Measurements from ENCODE around the gene GRIK1.

Gene GRIK1

GRCh38 chr21:29546071-29546470 is 393.7 kb downstream of the GRIK1 start:
- H3K36me3 ChIP-seq (ENCODE audit: insufficient read depth, low read length) = no peaks in the 10 kb centered on the region
- H3K4me1 ChIP-seq (ENCODE audit: insufficient read depth, low read length) = no peaks in the 10 kb centered on the region
- no peak overlapping the region for H3K9ac ChIP-seq (ENCODE audit: low read depth, low read length)
- H3K9me3 ChIP-seq (ENCODE audit: control insufficient read depth, insufficient read depth, low read length) = no peaks in the 10 kb centered on the region

DNA sequence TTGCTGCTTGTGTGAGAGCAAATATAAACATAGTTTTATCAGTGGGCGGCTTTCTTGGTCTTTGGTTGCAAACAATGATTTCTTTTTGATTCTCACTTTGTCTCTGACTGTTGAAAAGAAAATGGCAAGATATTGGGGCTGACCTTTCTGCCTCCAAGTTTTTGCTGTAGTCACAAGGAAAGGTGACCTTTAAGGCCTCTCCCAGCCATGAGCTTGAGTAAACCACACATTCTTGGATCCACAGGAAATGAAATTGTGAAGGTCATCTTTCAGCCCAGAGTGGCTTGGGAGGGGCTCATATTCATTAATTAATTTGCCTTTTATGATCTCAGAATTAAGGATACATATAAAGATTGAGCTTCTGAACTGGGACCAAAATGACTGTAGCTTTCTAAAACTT is 399.5 kb downstream of the GRIK1 start:
- Histone ChIP-seq H3K36me3 (ENCODE audit: insufficient read depth, low read length) (no peaks in the 10 kb centered on the region), H3K4me1 (ENCODE audit: insufficient read depth, low read length) (no peaks in the 10 kb centered on the region), H3K9me3 (ENCODE audit: control insufficient read depth, insufficient read depth, low read length) (no peaks in the 10 kb centered on the region), H3K9ac (ENCODE audit: low read depth, low read length) (no peak overlapping the region)

- Histone ChIP-seq H3K36me3 (ENCODE audit: insufficient read depth, low read length) (no peaks in the 10 kb centered on the region), H3K9me3 (ENCODE audit: control insufficient read depth, insufficient read depth, low read length) (no peaks in the 10 kb centered on the region), H3K4me1 (ENCODE audit: insufficient read depth, low read length) (no peaks in the 10 kb centered on the region), H3K9ac (ENCODE audit: low read depth, low read length) (no peak overlapping the region)
These were observed 401.7 kb downstream of the GRIK1 start for GRCh38 chr21:29538115-29538514.

- Histone ChIP-seq H3K9me3 (ENCODE audit: control insufficient read depth, insufficient read depth, low read length) (no peaks in the 10 kb centered on the region), H3K4me1 (ENCODE audit: insufficient read depth, low read length) (no peaks in the 10 kb centered on the region), H3K36me3 (ENCODE audit: insufficient read depth, low read length) (no peaks in the 10 kb centered on the region), H3K9ac (ENCODE audit: low read depth, low read length) (no peak overlapping the region)
These were observed 405.3 kb downstream of the GRIK1 start for GRCh38 chr21:29534448-29534847.

GRCh38 chr21:29529139-29529538 is 410.7 kb downstream of the GRIK1 start:
- no peak overlapping the region for H3K9ac ChIP-seq (ENCODE audit: low read depth, low read length)
- no peaks in the 10 kb centered on the region for H3K36me3 ChIP-seq (ENCODE audit: insufficient read depth, low read length)
- H3K9me3 ChIP-seq (ENCODE audit: control insufficient read depth, insufficient read depth, low read length) = no peaks in the 10 kb centered on the region
- no peaks in the 10 kb centered on the region for H3K4me1 ChIP-seq (ENCODE audit: insufficient read depth, low read length)

DNA sequence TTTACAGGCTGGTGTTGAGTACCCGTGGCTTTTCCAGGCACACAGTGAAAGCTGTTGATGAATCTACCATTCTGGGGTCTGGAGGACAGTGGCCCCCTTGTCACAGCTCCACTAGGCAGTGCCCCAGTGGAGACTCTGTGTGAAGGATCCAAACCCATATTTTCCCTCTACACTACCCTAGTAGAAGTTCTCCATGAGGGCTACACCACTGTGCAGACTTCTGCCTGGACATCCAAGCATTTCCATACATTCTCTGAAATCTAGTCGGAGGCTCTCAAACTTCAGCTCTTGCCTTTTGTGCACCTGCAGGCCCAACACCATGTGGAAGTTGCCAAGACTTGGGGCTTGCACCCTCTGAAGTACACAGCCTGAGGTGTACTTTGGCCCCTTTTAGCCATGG is 413.3 kb downstream of the GRIK1 start:
- H3K4me1 ChIP-seq (ENCODE audit: insufficient read depth, low read length) = no peaks in the 10 kb centered on the region
- H3K36me3 ChIP-seq (ENCODE audit: insufficient read depth, low read length) = no peaks in the 10 kb centered on the region
- no peaks in the 10 kb centered on the region for H3K9me3 ChIP-seq (ENCODE audit: control insufficient read depth, insufficient read depth, low read length)

GRCh38 chr21:29524055-29524454 is 415.7 kb downstream of the GRIK1 start:
- Histone ChIP-seq H3K36me3 (ENCODE audit: insufficient read depth, low read length) (no peaks in the 10 kb centered on the region), H3K9me3 (ENCODE audit: control insufficient read depth, insufficient read depth, low read length) (no peaks in the 10 kb centered on the region), H3K9ac (ENCODE audit: low read depth, low read length) (no peak overlapping the region), H3K4me1 (ENCODE audit: insufficient read depth, low read length) (no peaks in the 10 kb centered on the region)

More for the DNA sequence above, 413.3 kb downstream of the GRIK1 start:
- no peak overlapping the region for H3K9ac ChIP-seq (ENCODE audit: low read depth, low read length)

GRCh38 chr21:29523646-29524045 is 416.1 kb downstream of the GRIK1 start:
- Histone ChIP-seq H3K4me1 (ENCODE audit: insufficient read depth, low read length) (no peaks in the 10 kb centered on the region), H3K9me3 (ENCODE audit: control insufficient read depth, insufficient read depth, low read length) (no peaks in the 10 kb centered on the region), H3K36me3 (ENCODE audit: insufficient read depth, low read length) (no peaks in the 10 kb centered on the region), H3K9ac (ENCODE audit: low read depth, low read length) (no peak overlapping the region)

- no peak overlapping the region for H3K9ac ChIP-seq (ENCODE audit: low read depth, low read length)
- H3K36me3 ChIP-seq (ENCODE audit: insufficient read depth, low read length) = no peaks in the 10 kb centered on the region
- no peaks in the 10 kb centered on the region for H3K4me1 ChIP-seq (ENCODE audit: insufficient read depth, low read length)
- no peaks in the 10 kb centered on the region for H3K9me3 ChIP-seq (ENCODE audit: control insufficient read depth, insufficient read depth, low read length)
These were observed 417.9 kb downstream of the GRIK1 start for GRCh38 chr21:29521872-29522271.

GRCh38 chr21:29520171-29520570 is 419.6 kb downstream of the GRIK1 start:
- Histone ChIP-seq H3K36me3 (ENCODE audit: insufficient read depth, low read length) (no peaks in the 10 kb centered on the region), H3K9me3 (ENCODE audit: control insufficient read depth, insufficient read depth, low read length) (no peaks in the 10 kb centered on the region), H3K9ac (ENCODE audit: low read depth, low read length) (no peak overlapping the region), H3K4me1 (ENCODE audit: insufficient read depth, low read length) (no peaks in the 10 kb centered on the region)

GRCh38 chr21:29514652-29515247 is 425.0 kb downstream of the GRIK1 start:
- Histone ChIP-seq H3K36me3 (ENCODE audit: insufficient read depth, low read length) (no peaks in the 10 kb centered on the region), H3K9ac (ENCODE audit: low read depth, low read length) (no peak overlapping the region), H3K9me3 (ENCODE audit: control insufficient read depth, insufficient read depth, low read length) (no peaks in the 10 kb centered on the region), H3K4me1 (ENCODE audit: insufficient read depth, low read length) (no peaks in the 10 kb centered on the region)

DNA sequence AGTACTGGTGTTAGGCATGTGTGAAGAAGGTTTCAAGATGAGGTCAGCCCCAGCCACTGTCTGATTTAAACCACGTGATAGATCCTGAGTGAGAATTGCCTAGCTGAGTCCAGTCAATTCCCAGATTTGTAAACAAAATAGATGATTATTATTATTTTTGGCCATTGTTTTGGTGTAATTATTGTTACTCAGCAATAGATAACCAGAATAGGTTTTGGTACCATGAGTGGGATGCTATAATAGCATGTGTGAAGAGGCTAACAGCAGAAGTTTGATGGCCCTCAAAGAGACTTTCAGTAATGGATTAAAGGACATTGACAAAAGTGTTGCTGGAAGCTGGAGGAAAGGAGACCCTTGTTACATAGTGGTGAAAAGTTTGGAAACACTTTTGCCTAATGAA is 426.3 kb downstream of the GRIK1 start:
- Histone ChIP-seq H3K9ac (ENCODE audit: low read depth, low read length) (no peak overlapping the region), H3K36me3 (ENCODE audit: insufficient read depth, low read length) (no peaks in the 10 kb centered on the region), H3K4me1 (ENCODE audit: insufficient read depth, low read length) (no peaks in the 10 kb centered on the region), H3K9me3 (ENCODE audit: control insufficient read depth, insufficient read depth, low read length) (no peaks in the 10 kb centered on the region)

DNA sequence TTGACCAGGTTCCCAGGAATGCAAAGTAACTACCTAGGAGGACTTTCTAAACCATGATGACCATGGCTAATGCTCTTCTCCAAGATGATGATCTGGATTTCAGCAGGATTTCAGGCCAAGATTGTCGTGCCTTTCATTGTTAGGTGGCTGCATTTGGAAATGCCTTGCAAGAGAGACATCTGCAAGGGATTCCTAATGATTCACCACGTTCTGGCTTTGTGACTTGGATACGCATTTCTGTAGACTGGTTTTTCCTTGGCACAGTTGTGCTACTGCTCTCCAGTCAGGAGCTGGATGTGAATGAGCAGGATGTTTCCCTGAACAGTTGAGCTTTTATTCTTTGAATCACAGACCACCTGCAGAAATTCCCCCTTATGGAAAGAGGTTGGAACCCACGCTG is 428.7 kb downstream of the GRIK1 start:
- H3K9me3 ChIP-seq (ENCODE audit: control insufficient read depth, insufficient read depth, low read length) = no peaks in the 10 kb centered on the region
- no peaks in the 10 kb centered on the region for H3K36me3 ChIP-seq (ENCODE audit: insufficient read depth, low read length)
- no peak overlapping the region for H3K9ac ChIP-seq (ENCODE audit: low read depth, low read length)
- H3K4me1 ChIP-seq (ENCODE audit: insufficient read depth, low read length) = no peaks in the 10 kb centered on the region

DNA sequence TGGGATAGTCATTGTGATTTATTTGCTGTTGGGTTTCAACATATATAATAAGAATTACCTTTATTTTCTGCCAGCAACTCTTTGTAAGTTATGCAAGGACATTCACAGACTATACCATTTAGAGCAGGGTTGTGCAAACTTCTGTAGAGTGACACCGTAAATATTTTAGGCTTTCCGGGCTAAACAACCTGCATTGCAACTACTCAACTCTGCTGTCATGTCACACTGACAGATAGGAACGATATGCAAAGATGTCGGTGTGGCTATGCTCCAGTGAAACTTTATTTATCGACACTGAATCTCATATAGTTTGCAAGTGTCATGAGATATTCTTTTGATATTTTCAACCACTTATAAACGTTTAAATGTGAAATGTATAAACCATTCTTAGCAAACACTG is 430.7 kb downstream of the GRIK1 start:
- no peaks in the 10 kb centered on the region for H3K4me1 ChIP-seq (ENCODE audit: insufficient read depth, low read length)
- H3K36me3 ChIP-seq (ENCODE audit: insufficient read depth, low read length) = no peaks in the 10 kb centered on the region
- H3K9me3 ChIP-seq (ENCODE audit: control insufficient read depth, insufficient read depth, low read length) = no peaks in the 10 kb centered on the region
- H3K9ac ChIP-seq (ENCODE audit: low read depth, low read length) = no peak overlapping the region

DNA sequence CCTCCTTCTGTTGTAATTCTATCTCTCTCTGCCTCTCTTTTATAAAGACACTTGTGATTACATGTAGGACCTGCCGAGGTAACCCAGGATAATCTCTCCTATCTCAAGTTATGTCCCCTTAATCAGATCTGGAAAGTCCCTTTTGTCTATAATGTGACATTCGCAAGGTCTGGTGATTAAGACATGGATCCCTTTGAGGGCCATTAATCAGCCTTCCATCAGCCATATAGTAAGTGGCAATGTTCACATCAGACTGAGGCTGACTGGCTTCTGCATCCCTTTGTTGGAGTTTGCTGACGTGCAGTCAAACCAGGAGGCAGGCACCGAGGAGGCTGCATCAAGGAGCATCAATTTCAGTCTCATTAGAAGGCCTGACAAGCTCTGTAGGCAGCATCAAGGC is 431.5 kb downstream of the GRIK1 start:
- no peaks in the 10 kb centered on the region for H3K9me3 ChIP-seq (ENCODE audit: control insufficient read depth, insufficient read depth, low read length)
- no peak overlapping the region for H3K9ac ChIP-seq (ENCODE audit: low read depth, low read length)
- no peaks in the 10 kb centered on the region for H3K4me1 ChIP-seq (ENCODE audit: insufficient read depth, low read length)
- H3K36me3 ChIP-seq (ENCODE audit: insufficient read depth, low read length) = no peaks in the 10 kb centered on the region

GRCh38 chr21:29506947-29507346 is 432.8 kb downstream of the GRIK1 start:
- H3K4me1 ChIP-seq (ENCODE audit: insufficient read depth, low read length) = no peaks in the 10 kb centered on the region
- H3K9me3 ChIP-seq (ENCODE audit: control insufficient read depth, insufficient read depth, low read length) = no peaks in the 10 kb centered on the region
- no peaks in the 10 kb centered on the region for H3K36me3 ChIP-seq (ENCODE audit: insufficient read depth, low read length)
- H3K9ac ChIP-seq (ENCODE audit: low read depth, low read length) = no peak overlapping the region

Data from ES-I3 (cell line).